GM18867 (cell line): ENCODE measurements around the gene CST3.
"Not testable (repeated sequence)": the region's sequence is repeated elsewhere in the genome, so short reads cannot be mapped to it uniquely, and the experiment has no call there.

Source experiments
- ATAC-seq: cut with Tn5 transposase; IDR thresholded peaks from one replicate; pipeline ENCODE4 v1.9.1; 2021; ENCODE audit warnings: mild to moderate bottlenecking, moderate library complexity; ENCODE audit not compliant: unreplicated experiment

Gene CST3, protein sequence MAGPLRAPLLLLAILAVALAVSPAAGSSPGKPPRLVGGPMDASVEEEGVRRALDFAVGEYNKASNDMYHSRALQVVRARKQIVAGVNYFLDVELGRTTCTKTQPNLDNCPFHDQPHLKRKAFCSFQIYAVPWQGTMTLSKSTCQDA

DNA sequence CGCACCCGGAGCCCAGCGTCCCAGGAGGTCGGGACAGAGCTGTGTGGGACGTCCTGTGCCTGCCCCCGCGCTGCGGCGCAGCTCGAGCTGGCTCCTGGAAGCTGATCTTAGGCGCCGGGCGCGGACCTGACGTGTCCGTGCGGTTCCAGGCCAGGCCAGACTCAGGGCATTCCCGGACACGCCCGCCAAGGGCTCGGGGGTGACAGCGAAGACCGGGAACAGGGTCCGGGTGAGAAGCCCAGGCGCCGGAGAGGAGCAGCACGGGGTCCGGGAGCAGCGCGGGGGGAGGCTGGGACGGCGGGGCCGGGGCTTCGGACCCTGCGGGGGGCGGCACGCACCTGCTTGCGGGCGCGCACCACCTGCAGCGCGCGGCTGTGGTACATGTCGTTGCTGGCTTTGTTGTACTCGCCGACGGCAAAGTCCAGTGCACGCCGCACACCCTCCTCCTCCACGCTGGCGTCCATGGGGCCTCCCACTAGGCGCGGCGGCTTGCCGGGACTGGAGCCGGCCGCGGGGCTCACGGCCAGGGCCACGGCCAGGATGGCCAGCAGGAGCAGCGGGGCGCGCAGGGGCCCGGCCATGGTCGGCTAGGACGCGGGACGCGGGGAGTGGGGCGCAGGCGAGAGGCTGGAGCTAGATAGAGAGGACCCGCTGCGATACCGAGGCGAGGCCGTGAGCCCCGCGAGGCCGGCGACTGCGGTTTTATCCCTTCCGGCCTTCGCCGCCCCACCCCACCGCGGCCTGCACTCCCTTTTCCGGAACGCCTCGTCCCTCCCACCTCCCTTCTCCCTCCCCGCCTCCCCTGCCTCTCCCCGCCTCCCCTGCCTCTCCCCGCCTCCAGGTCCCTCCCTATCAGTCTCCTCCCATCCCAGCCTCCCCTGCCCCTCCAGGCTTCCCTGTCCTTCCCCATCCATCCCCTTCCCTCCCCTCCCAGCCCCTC, at the start of gene CST3:
TSS of gene CST3 (minus strand) at position 674 of the 940 bp plus-strand sequence. CDS start at position 581, 93 bp downstream.
- no peak for ATAC-seq

- ATAC-seq: no peak
Measured at GRCh38 chr20:23686046-23686750, 48.4 kb upstream of the CST3 start.

DNA sequence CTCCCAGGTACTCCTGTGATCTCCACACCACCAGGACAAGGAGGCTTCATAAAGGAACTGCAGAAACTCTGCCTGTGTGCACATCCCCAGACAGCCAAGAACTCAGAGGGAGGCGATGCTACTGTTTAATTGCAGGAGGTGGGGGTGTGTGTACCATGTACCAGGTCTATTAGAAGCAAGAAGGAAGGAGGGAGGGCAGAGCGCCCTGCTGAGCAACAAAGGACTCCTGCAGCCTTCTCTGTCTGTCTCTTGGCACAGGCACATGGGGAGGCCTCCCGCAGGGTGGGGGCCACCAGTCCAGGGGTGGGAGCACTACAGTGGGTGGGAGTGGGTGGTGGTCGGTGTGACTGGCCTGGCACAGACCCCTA, 47.8 kb upstream of the CST3 start:
- not testable (repeated sequence) for ATAC-seq

GRCh38 chr20:23684261-23684660, 46.5 kb upstream of the CST3 start:
- no peak for ATAC-seq

DNA sequence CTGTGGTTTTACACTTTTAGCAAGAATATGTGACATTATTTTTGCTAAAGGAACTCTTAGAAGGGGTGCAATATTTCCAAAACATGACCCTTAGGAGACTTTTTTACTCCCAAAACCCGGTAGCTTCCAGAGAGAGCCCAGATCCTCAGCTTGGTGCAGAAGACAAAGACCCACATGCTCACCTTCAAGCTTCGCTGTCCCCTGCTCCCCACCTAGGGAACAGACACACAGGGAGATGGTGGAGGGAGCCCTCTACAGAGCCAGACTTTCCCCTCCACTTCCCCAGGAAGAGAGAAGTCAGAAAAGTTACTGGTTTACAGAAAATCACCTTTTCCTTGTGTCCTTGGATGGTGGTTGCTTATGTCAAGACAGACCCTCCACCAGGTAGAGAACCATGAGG, 46.1 kb upstream of the CST3 start:
- no peak for ATAC-seq

- ATAC-seq: no peak
Measured at GRCh38 chr20:23683281-23683680, 45.5 kb upstream of the CST3 start.

DNA sequence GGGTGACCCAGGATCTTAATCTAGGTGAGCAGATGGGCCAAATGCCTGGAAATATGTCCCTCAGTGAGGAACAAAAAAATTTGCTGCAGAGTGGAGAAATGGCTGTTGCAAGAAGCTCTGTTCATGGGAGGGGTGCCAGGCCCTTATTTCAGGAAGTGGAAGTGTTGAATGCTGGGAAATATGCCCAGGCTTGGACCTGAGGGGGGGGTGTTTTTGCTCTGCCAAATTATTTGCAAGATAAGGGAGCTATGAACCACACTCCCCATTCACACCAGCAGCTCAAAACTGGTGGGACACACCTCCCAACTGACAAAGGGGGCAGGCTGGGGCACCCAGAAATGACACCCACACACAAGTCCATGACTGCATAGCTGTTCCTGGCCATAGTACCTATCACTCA, 42.4 kb upstream of the CST3 start:
- no peak for ATAC-seq

- no peak for ATAC-seq
Measured at GRCh38 chr20:23679133-23680092, 41.7 kb upstream of the CST3 start.

DNA sequence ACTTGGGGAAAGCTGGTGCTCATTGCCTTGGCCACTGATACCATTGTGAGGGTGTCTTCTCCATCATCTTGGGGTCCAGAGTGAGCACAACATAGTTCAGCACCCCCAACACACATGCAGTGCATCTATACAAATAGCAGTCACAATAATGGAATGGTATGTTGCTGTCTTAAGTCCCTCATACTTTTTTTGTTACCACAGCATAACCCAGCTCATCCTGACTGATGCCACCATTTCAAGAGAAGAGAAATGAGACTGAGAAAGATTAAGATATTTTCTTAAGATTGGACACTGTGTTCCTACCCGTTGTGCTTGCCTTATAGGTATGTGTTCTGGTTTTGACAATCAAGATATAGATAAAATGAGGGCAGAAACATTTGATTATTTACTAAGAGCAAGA, 35.5 kb upstream of the CST3 start:
- no peak for ATAC-seq

GRCh38 chr20:23672158-23672557, 34.4 kb upstream of the CST3 start:
- ATAC-seq: no peak

- ATAC-seq: no peak
Measured at GRCh38 chr20:23671479-23671878, 33.7 kb upstream of the CST3 start.

- no peak for ATAC-seq
Measured at GRCh38 chr20:23670361-23670760, 32.6 kb upstream of the CST3 start.

- ATAC-seq: no peak
Measured at GRCh38 chr20:23669866-23670265, 32.1 kb upstream of the CST3 start.

DNA sequence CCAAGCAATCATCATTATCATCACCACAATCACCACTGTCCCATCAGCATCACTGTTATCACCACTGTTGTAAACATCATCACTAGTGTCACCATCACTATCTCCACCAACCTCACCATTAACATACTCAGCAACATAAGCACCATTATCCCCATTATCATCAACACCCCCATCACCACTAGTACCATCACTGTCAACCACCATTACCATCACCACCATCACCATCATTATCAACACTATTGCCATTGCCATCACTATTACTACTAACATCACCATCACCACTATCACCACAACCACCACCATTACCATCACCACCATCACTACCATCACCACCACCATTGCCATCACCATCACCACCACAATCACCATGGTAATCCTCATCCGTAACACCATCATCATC, 31.6 kb upstream of the CST3 start:
- ATAC-seq: no peak

DNA sequence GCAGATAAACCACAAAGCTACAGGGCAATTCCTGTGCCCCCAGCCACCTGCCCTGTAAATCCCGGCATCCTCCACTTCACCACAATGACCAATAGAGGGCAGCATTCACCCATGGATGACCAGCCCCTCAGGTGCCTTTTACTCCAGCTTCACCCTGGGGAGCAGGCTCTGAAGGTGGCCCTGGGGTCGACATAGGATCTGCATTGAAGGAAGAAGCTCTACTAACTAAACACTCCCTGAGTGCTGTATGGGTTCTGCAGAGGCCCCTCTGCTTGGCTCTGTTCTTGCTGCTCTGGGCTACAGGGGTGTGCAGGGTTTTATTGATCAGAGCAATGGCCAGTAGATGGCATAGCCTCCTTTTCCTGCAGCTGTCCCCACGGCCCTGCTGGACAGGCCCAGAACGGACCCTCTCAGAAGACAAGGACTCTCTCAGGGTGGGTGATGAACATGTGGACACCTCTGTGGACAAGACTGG, 30.8 kb upstream of the CST3 start:
- ATAC-seq: peak; percentile 68

GRCh38 chr20:23667666-23668065, 29.9 kb upstream of the CST3 start:
- ATAC-seq: no peak

GRCh38 chr20:23666698-23667097, 28.9 kb upstream of the CST3 start:
- no peak for ATAC-seq

GRCh38 chr20:23666189-23666588, 28.4 kb upstream of the CST3 start:
- ATAC-seq: no peak

DNA sequence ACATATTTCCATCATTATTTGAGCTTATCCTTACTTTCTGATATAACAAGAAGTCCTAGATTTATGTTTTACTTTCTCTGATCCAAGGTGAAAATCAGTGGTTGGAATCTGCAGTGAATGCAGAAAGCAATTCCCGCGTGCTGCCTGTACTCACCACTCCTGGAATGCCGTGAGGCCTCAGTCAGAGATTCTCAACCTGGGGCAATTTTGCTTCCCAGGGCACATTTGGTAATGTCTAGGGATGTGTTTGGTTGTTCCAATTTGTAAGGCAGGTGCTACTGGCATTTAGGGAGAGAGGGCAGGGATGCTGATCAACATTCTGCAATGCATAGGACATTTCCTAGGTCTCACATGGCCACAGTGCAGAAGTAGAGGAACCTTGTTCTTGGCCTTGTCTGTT, 27.2 kb upstream of the CST3 start:
- ATAC-seq: no peak

DNA sequence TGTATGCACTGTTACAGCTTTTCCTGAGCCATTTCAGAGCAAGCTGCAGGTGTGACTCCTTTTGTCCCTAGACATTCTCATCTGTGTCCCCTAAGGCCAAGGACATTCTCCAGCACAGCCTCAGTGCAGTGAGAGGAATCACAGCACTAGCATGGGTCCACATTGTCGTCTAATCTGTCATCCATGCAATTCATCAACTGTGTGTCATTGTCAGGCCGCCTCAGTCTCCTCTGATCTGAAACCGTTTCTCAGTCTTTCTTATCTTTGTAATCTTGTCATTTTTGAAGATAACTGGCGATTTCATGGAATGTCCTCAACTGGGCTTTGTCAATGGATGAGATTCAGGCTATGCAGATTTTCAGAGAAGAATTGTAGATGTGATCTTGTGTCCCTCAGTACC, 26.3 kb upstream of the CST3 start:
- ATAC-seq: not testable (repeated sequence)

DNA sequence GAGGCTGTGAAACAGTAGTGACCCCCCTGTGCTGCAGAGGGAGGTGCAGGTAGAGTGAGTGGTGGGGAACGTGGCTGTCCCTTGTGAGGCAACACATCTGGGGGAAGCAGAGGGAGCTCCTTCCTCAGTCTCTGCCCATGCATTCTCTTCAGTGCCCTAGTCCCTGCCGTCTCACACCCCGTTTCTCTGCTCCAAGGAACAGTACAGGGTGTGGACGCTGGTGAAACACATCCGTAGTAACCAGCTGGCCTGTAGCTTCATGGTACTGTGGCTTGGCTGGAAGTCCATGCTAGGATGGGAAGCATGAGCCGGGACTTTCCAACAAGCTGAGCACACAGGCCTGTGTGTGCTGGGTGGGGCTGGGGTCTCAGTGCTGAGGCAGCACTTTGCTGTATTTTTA, 25.4 kb upstream of the CST3 start:
- no peak for ATAC-seq
